ENCODE measurements around the gene CDKL5. TPM values are rescaled to one million over a fixed set of nuclear protein-coding genes. Genes with fewer than 3 reads are reported as not detected.

Gene CDKL5
- total RNA-seq, 2 experiments from 2014 or later, result 2.2 to 2.4 TPM

DNA sequence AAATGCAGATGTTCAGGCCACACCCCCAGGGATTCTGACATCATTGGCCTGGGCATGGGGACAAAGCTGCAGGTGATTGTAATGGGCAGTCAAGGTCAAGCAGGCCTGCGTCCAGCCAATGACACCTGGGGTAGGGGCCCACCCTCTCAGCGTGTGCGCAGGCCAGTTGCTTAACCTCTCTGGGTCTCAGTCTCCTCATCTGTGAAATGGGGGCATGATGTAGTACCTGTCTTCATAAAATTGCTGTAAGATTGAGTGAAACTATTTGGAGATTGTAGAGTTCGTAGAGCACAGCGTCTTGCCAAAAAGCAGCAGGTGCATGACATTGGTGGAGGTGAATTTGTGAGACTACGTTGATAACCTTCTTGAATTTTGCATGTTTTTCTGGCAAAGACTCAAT lies 225.3 kb downstream of the CDKL5 start:
- H3K27ac Mint-ChIP-seq, result no peak overlapping the region
- Histone ChIP-seq H3K9me3 (ENCODE audit: control insufficient read depth in 1 of 2, insufficient read depth in 1 of 2, low read length in 2 of 2) (no peaks in the 10 kb centered on the region), H3K27ac (ENCODE audit: low read depth in 1 of 2, low read length in 2 of 2) (no peak overlapping the region), H3K4me1 (ENCODE audit: insufficient read depth, low read length) (no peaks in the 10 kb centered on the region), H3K36me3 (ENCODE audit: insufficient read depth, low read length) (no peaks in the 10 kb centered on the region), H3K4me3 (ENCODE audit: low read length) (no peak overlapping the region), H3K27me3 (ENCODE audit: control insufficient read depth in 1 of 2, insufficient read depth in 2 of 2, low read length in 2 of 2) (no peaks in the 10 kb centered on the region)
- DNase-seq (no peak), ATAC-seq (ENCODE audit: poor library complexity) (no peak)
- ChIA-PET CTCF (no interaction called here), POLR2A (no interaction called here)
- TF ChIP-seq, protein P1, sequence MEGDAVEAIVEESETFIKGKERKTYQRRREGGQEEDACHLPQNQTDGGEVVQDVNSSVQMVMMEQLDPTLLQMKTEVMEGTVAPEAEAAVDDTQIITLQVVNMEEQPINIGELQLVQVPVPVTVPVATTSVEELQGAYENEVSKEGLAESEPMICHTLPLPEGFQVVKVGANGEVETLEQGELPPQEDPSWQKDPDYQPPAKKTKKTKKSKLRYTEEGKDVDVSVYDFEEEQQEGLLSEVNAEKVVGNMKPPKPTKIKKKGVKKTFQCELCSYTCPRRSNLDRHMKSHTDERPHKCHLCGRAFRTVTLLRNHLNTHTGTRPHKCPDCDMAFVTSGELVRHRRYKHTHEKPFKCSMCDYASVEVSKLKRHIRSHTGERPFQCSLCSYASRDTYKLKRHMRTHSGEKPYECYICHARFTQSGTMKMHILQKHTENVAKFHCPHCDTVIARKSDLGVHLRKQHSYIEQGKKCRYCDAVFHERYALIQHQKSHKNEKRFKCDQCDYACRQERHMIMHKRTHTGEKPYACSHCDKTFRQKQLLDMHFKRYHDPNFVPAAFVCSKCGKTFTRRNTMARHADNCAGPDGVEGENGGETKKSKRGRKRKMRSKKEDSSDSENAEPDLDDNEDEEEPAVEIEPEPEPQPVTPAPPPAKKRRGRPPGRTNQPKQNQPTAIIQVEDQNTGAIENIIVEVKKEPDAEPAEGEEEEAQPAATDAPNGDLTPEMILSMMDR (IDR thresholded peaks at IDR 0.05), result no peak
- no peaks in the 10 kb centered on the region for H3K9me3 Mint-ChIP-seq
- no peaks in the 10 kb centered on the region for H3K4me1 Mint-ChIP-seq (ENCODE audit: low read depth)
- no peaks in the 10 kb centered on the region for H3K36me3 Mint-ChIP-seq (ENCODE audit: low read depth)
- H3K4me3 Mint-ChIP-seq, result no peak overlapping the region
- intact Hi-C loops (cut with DNase I, micrococcal nuclease), result no loop called here
- no peaks in the 10 kb centered on the region for H3K27me3 Mint-ChIP-seq

DNA sequence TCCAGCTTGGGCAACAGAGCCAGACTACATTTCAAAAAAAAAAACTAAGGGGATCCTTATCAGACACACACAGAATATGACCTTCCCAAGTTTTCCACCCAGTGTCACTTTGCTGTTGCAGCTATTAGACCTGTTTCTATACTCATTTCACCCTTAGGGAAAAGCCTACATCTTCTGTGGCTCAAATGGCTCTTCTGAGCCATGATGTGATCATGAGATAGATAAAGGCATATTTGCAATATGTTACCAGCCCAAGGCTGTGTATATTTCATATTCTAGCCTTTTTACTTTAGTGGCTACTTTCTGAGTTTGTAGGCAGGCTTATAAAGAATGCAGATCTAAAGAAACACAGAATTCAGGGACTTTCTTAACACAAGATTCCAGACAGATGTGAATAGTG lies 227.2 kb downstream of the CDKL5 start:
- Histone ChIP-seq H3K4me3 (ENCODE audit: low read length) (no peak overlapping the region), H3K36me3 (ENCODE audit: insufficient read depth, low read length) (no peaks in the 10 kb centered on the region), H3K27me3 (ENCODE audit: control insufficient read depth in 1 of 2, insufficient read depth in 2 of 2, low read length in 2 of 2) (no peaks in the 10 kb centered on the region), H3K27ac (ENCODE audit: low read depth in 1 of 2, low read length in 2 of 2) (no peak overlapping the region), H3K9me3 (ENCODE audit: control insufficient read depth in 1 of 2, insufficient read depth in 1 of 2, low read length in 2 of 2) (no peaks in the 10 kb centered on the region), H3K4me1 (ENCODE audit: insufficient read depth, low read length) (no peaks in the 10 kb centered on the region)
- POLR2A ChIA-PET, result no interaction called here
- Mint-ChIP-seq H3K4me1 (ENCODE audit: low read depth) (no peaks in the 10 kb centered on the region), H3K4me3 (no peak overlapping the region), H3K36me3 (ENCODE audit: low read depth) (no peaks in the 10 kb centered on the region), H3K27me3 (no peaks in the 10 kb centered on the region), H3K27ac (no peak overlapping the region), H3K9me3 (no peaks in the 10 kb centered on the region)
- DNase-seq, result no peak
- TF ChIP-seq, protein P1 (IDR thresholded peaks at IDR 0.05), result no peak
- ATAC-seq (ENCODE audit: poor library complexity), result no peak
- intact Hi-C loops (cut with DNase I, micrococcal nuclease), result no loop called here
- CTCF ChIA-PET, result no interaction called here

DNA sequence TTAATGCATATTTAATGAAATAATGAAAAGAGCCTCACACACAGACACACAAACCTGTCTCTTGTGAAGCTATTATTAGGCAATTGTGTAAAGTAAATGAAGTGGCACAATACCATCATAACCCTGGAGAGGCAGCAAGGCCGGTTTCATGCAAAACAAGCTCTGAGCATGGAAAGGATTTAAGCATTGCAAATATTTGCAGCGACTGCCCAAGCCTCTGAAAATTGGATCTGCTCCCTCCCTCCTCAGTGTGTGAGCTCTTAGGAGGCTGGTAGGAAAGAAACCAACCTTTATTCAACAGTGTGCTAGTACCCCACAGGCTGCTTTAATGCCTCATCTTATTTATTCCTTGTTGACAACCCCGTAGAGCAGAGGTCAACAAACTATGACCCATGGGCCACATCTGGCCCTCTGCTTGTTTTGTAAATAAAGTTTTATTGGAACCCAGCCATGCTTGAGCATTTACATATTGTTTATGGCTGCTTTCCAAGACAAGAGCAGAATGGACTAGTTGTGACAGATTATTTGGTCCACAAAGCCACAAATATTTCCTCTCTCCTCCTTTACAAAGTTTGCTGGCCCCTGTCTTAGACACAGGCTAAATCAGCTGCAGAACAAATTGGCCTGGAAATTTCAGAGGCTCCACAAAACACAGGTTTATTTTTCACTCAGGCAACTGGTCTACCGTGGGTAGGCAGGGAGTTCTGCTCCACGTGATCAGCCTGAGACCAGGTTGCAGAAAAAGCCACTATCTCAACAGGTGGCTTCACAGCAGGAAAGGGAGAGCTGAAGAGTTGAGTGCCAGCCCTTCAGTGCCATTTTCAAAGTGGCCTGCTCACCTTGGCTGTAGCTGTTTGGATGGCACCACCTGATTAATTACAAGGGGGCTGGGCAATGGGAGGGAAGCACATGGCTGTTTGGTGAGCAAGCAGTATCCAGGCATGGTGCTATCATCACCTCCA lies 229.7 kb downstream of the CDKL5 start:
- no peak for DNase-seq
- H3K4me3 ChIP-seq (ENCODE audit: low read length), result no peak overlapping the region
- H3K27ac ChIP-seq (ENCODE audit: low read depth in 1 of 2, low read length in 2 of 2), result no peak overlapping the region
- no peak overlapping the region for H3K4me3 Mint-ChIP-seq
- H3K9me3 ChIP-seq (ENCODE audit: control insufficient read depth in 1 of 2, insufficient read depth in 1 of 2, low read length in 2 of 2), result no peaks in the 10 kb centered on the region
- POLR2A ChIA-PET, result no interaction called here
- no peaks in the 10 kb centered on the region for H3K9me3 Mint-ChIP-seq
- no peaks in the 10 kb centered on the region for H3K36me3 ChIP-seq (ENCODE audit: insufficient read depth, low read length)
- no peak overlapping the region for H3K27ac Mint-ChIP-seq
- no peaks in the 10 kb centered on the region for H3K36me3 Mint-ChIP-seq (ENCODE audit: low read depth)
- H3K27me3 Mint-ChIP-seq, result no peaks in the 10 kb centered on the region
- intact Hi-C loops (cut with DNase I, micrococcal nuclease), result no loop called here
- no peaks in the 10 kb centered on the region for H3K4me1 Mint-ChIP-seq (ENCODE audit: low read depth)
- H3K4me1 ChIP-seq (ENCODE audit: insufficient read depth, low read length), result no peaks in the 10 kb centered on the region
- H3K27me3 ChIP-seq (ENCODE audit: control insufficient read depth in 1 of 2, insufficient read depth in 2 of 2, low read length in 2 of 2), result no peaks in the 10 kb centered on the region
- TF ChIP-seq, protein P1 (IDR thresholded peaks at IDR 0.05), result no peak
- CTCF ChIA-PET, result no interaction called here
- ATAC-seq (ENCODE audit: poor library complexity), result no peak
